ENCODE data around the gene ADCY5.

The ADCY5 gene

GRCh38 chr3:123323781-123324180, 125.1 kb downstream of the ADCY5 start:
- Histone ChIP-seq H3K36me3 (ENCODE audit: insufficient read depth, low read length) (no peaks in the 10 kb centered on the region), H3K4me1 (ENCODE audit: insufficient read depth, low read length) (0 out of 2 replicates have a peak, but pooled peaks cover 3% of the 10 kb centered on the region), H3K4me3 (ENCODE audit: low read depth in 1 of 2, low read length in 2 of 2) (no peak overlapping the region), H3K27ac (ENCODE audit: low read length) (no peak overlapping the region), H4K20me1 (ENCODE audit: insufficient read depth, low read length) (peaks cover 14% of the 10 kb centered on the region), H3K9ac (ENCODE audit: low read depth, low read length) (no peak overlapping the region), H3K79me2 (ENCODE audit: insufficient read depth, low read length) (no peaks in the 10 kb centered on the region), H2AFZ (ENCODE audit: low read depth, low read length) (no peak overlapping the region), H3K9me3 (ENCODE audit: insufficient read depth, low read length, severe bottlenecking) (no peaks in the 10 kb centered on the region), H3K4me2 (ENCODE audit: insufficient read depth, low read length) (no peak overlapping the region), H3K27me3 (ENCODE audit: insufficient read depth, low read length, poor library complexity) (peaks cover 39% of the 10 kb centered on the region)
- TF ChIP-seq EZH2 (IDR thresholded peaks at IDR 0.05; ENCODE audit: borderline replicate concordance, low read depth, low read length, severe bottlenecking) (no peak), CTCF (IDR thresholded peaks at IDR 0.05; ENCODE audit: borderline replicate concordance, extremely low read depth, low read length, poor library complexity, severe bottlenecking) (no peak)
- no peak for DNase-seq
- no peak for ATAC-seq (ENCODE audit: insufficient read depth, low read depth)

GRCh38 chr3:123322866-123323265, 126.0 kb downstream of the ADCY5 start:
- Histone ChIP-seq H3K36me3 (ENCODE audit: insufficient read depth, low read length) (no peaks in the 10 kb centered on the region), H3K27me3 (ENCODE audit: insufficient read depth, low read length, poor library complexity) (peaks cover 37% of the 10 kb centered on the region), H3K4me3 (ENCODE audit: low read depth in 1 of 2, low read length in 2 of 2) (no peak overlapping the region), H3K9ac (ENCODE audit: low read depth, low read length) (no peak overlapping the region), H3K79me2 (ENCODE audit: insufficient read depth, low read length) (no peaks in the 10 kb centered on the region), H3K9me3 (ENCODE audit: insufficient read depth, low read length, severe bottlenecking) (no peaks in the 10 kb centered on the region), H3K4me2 (ENCODE audit: insufficient read depth, low read length) (no peak overlapping the region), H2AFZ (ENCODE audit: low read depth, low read length) (no peak overlapping the region), H3K4me1 (ENCODE audit: insufficient read depth, low read length) (no peaks in the 10 kb centered on the region), H3K27ac (ENCODE audit: low read length) (no peak overlapping the region), H4K20me1 (ENCODE audit: insufficient read depth, low read length) (peaks cover 11% of the 10 kb centered on the region)
- ATAC-seq (ENCODE audit: insufficient read depth, low read depth): no peak
- TF ChIP-seq CTCF (IDR thresholded peaks at IDR 0.05; ENCODE audit: borderline replicate concordance, extremely low read depth, low read length, poor library complexity, severe bottlenecking) (no peak), EZH2 (IDR thresholded peaks at IDR 0.05; ENCODE audit: borderline replicate concordance, low read depth, low read length, severe bottlenecking) (no peak)
- no peak for DNase-seq

- ATAC-seq (ENCODE audit: insufficient read depth, low read depth) (no peak), DNase-seq (no peak)
- TF ChIP-seq EZH2 (IDR thresholded peaks at IDR 0.05; ENCODE audit: borderline replicate concordance, low read depth, low read length, severe bottlenecking): no peak
- no peak for TF ChIP-seq CTCF (IDR thresholded peaks at IDR 0.05; ENCODE audit: borderline replicate concordance, extremely low read depth, low read length, poor library complexity, severe bottlenecking)
- Histone ChIP-seq H3K4me3 (ENCODE audit: low read depth in 1 of 2, low read length in 2 of 2) (no peak overlapping the region), H3K9me3 (ENCODE audit: insufficient read depth, low read length, severe bottlenecking) (no peaks in the 10 kb centered on the region), H3K36me3 (ENCODE audit: insufficient read depth, low read length) (no peaks in the 10 kb centered on the region), H3K4me2 (ENCODE audit: insufficient read depth, low read length) (no peak overlapping the region), H3K27ac (ENCODE audit: low read length) (no peak overlapping the region), H3K4me1 (ENCODE audit: insufficient read depth, low read length) (no peaks in the 10 kb centered on the region), H3K9ac (ENCODE audit: low read depth, low read length) (no peak overlapping the region), H2AFZ (ENCODE audit: low read depth, low read length) (no peak overlapping the region), H3K79me2 (ENCODE audit: insufficient read depth, low read length) (no peaks in the 10 kb centered on the region), H4K20me1 (ENCODE audit: insufficient read depth, low read length) (peaks cover 11% of the 10 kb centered on the region), H3K27me3 (ENCODE audit: insufficient read depth, low read length, poor library complexity) (peaks cover 39% of the 10 kb centered on the region)
Measured at GRCh38 chr3:123321806-123322205, 127.1 kb downstream of the ADCY5 start.

GRCh38 chr3:123320221-123320620, 128.7 kb downstream of the ADCY5 start:
- TF ChIP-seq EZH2 (IDR thresholded peaks at IDR 0.05; ENCODE audit: borderline replicate concordance, low read depth, low read length, severe bottlenecking) (no peak), CTCF (IDR thresholded peaks at IDR 0.05; ENCODE audit: borderline replicate concordance, extremely low read depth, low read length, poor library complexity, severe bottlenecking) (no peak)
- Histone ChIP-seq H4K20me1 (ENCODE audit: insufficient read depth, low read length) (peaks cover 7% of the 10 kb centered on the region; the same call in 1 of the 2 replicates), H3K27me3 (ENCODE audit: insufficient read depth, low read length, poor library complexity) (peaks cover 39% of the 10 kb centered on the region), H3K9me3 (ENCODE audit: insufficient read depth, low read length, severe bottlenecking) (no peaks in the 10 kb centered on the region), H3K27ac (ENCODE audit: low read length) (no peak overlapping the region), H3K4me3 (ENCODE audit: low read depth in 1 of 2, low read length in 2 of 2) (no peak overlapping the region), H3K4me1 (ENCODE audit: insufficient read depth, low read length) (no peaks in the 10 kb centered on the region), H2AFZ (ENCODE audit: low read depth, low read length) (no peak overlapping the region), H3K36me3 (ENCODE audit: insufficient read depth, low read length) (no peaks in the 10 kb centered on the region), H3K4me2 (ENCODE audit: insufficient read depth, low read length) (no peak overlapping the region), H3K79me2 (ENCODE audit: insufficient read depth, low read length) (no peaks in the 10 kb centered on the region), H3K9ac (ENCODE audit: low read depth, low read length) (no peak overlapping the region)
- no peak for DNase-seq
- no peak for ATAC-seq (ENCODE audit: insufficient read depth, low read depth)
